ENCODE data around the gene A2ML1. TPM values are rescaled to one million over a fixed set of nuclear protein-coding genes. Genes with fewer than 3 reads are reported as not detected.

The A2ML1 gene
- total RNA-seq, 4 donors from 2014 or later = not detected

DNA sequence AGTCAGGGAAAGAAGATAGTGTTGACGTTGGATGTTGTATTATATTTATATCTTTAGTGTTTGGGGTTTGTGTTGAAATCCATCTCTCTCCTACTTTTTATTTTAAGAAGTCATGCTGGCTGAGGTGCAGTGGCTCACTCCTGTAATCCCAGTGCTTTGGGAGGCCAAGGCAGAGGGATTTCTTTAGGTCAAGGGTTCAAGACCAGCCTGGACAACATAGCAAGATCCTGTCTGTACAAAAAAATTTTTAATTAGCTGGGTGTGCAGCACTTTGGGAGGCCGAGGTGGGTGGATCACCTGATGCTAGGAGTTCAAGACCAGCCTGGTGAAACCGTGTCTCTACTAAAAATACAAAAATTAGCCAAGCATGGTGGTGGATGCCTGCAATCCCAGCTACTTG, 23.9 kb downstream of the A2ML1 start:
- TF ChIP-seq CTCF (IDR thresholded peaks at IDR 0.05; ENCODE audit: low read depth) = no peak

- TF ChIP-seq CTCF (IDR thresholded peaks at IDR 0.05; ENCODE audit: low read depth) = no peak
Measured at GRCh38 chr12:8847435-8847834, 25.0 kb downstream of the A2ML1 start.

DNA sequence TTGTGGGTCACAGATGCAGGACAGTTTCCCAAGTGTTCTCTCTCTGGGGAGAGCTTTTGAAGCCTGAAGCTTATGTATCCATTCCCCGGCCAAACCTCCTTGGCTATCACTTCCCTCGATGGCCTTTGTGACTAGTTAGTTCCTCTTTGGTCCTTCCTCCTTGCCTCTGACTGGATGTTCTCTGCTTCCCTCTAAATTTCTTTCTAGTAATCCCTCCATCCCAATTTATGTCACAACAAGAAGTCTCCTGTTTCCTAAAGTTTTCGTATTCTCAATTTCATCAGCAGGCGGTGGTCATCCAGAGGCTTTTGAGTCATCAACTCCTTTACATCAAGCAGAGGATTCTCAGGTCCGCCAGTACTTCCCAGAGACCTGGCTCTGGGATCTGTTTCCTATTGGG, 27.5 kb downstream of the A2ML1 start:
- TF ChIP-seq CTCF (IDR thresholded peaks at IDR 0.05; ENCODE audit: low read depth) = no peak

DNA sequence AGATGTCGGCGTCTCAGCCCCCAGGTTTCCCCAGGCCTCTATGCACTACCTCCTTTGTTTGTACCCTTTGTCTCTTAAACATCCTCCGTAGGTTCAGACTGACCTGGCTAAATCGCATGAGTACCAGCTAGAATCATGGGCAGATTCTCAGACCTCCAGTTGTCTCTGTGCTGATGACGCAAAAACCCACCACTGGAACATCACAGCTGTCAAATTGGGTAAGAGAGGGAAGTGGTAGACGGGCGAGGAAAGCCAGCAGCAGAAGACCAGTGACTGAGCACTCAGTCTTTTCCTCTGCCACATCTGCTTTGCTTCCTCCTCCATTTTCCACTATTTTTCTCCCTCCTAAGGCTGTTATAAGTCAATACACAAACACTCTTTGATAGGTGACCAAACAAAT, 29.7 kb downstream of the A2ML1 start:
- TF ChIP-seq CTCF (IDR thresholded peaks at IDR 0.05; ENCODE audit: low read depth) = no peak

- TF ChIP-seq CTCF (IDR thresholded peaks at IDR 0.05; ENCODE audit: low read depth) = no peak
Measured at GRCh38 chr12:8855891-8856290, 33.5 kb downstream of the A2ML1 start.

DNA sequence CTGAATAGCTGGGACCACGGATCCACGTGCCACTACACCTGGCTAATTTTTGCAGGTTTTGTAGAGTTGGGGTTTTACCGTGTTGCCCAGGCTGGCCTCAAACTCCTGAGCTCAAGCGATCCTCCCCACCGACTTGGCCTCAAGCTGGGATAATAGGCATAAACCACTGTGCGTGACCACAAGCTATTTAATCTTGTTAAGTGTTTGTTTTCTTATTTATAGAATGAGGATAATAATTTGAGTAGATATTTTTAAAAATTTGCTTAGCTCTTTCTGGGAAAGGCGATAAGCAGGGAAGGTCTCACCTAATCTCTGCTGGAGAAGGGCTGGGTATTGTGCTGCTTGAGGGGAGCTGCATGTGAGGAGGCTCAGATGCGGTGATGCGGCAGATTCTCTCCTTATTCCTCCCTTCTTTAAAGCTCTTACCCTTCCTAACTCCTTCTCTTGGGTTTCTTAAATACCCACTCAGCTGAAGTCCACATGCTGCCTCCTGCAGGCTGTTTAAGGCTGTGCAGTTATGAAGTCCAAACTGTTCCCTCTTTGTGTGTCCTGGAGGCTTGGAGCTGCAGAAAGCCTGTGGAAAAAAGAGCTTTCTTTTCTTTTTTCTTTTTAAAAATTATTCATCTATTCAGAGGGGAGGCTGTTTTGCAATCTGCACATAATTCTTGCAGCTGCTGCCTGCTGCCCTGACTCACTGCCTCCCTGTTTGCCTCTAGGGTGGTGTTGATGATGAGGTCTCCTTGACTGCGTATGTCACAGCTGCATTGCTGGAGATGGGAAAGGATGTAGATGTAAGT, 37.9 kb downstream of the A2ML1 start:
- TF ChIP-seq CTCF (IDR thresholded peaks at IDR 0.05; ENCODE audit: low read depth) = no peak

DNA sequence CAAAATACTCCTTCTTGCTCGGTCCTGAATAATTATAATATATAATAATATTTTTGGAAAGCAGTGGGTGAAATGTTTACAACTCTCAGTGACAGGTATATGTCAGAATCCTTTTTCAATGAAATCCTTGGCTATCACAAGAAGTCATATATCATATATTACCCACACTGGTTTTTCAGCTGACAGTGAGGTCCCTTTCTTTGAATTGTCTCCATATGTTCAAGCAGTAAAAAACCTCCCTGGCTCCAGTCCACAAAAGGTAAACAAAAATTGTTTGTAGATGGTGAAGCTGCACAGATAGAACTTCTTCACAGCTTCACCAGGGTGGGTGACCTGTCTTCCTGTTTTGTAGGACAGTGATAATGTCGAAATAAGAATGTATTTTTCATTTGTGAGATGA, 44.0 kb downstream of the A2ML1 start:
- no peak for TF ChIP-seq CTCF (IDR thresholded peaks at IDR 0.05; ENCODE audit: low read depth)

Data from subcutaneous adipose tissue (tissue), 4 donors.